Left renal cortex interstitium (tissue), 4 donors: Measurements from ENCODE around the gene MCF2L. TPM values are rescaled to one million over a fixed set of nuclear protein-coding genes. Genes with fewer than 3 reads are reported as not detected.

Experiments
- DNase-seq, 4 donors: peaks; one replicate each; pipeline ENCODE4 v3.0.0-alpha.2; 2013; ENCODE audit warnings: low read depth in 4 of 4, low spot score in 2 of 4, missing footprints in 1 of 4
- polyA plus RNA-seq, 4 donors: library from polyadenylated mRNA; unstranded; fragments of 120-200 nt; gene quantifications; one replicate each; pipeline ENCODE4 v1.2.1, GENCODE V29; 2013; ENCODE audit not compliant: insufficient read length in 4 of 4

Gene MCF2L
- polyA plus RNA-seq, 4 donors: 23.3 to 45.1 (median 38.1) TPM

DNA sequence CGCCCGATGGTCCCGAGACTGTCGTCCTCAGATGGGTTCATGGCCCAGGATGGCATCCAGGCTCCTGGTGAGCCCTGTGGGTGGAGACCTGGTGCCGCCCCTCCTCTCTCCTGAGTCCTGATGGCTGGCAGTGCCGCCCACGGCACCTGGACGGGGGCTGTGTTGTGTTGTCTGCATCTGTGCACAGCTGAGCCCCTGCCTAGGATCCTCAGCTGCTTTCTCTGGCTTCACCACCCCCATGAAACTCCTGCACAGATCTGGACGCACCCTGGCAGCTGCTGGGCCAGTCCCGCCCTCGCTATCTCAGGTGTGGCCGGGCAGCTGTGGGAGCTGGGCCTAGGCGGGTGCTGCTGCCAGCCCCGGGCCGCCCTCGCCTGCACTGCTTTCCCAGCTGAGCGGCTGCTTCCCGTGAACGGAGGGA is 27.7 kb downstream of the MCF2L start:
- no peak for DNase-seq

DNA sequence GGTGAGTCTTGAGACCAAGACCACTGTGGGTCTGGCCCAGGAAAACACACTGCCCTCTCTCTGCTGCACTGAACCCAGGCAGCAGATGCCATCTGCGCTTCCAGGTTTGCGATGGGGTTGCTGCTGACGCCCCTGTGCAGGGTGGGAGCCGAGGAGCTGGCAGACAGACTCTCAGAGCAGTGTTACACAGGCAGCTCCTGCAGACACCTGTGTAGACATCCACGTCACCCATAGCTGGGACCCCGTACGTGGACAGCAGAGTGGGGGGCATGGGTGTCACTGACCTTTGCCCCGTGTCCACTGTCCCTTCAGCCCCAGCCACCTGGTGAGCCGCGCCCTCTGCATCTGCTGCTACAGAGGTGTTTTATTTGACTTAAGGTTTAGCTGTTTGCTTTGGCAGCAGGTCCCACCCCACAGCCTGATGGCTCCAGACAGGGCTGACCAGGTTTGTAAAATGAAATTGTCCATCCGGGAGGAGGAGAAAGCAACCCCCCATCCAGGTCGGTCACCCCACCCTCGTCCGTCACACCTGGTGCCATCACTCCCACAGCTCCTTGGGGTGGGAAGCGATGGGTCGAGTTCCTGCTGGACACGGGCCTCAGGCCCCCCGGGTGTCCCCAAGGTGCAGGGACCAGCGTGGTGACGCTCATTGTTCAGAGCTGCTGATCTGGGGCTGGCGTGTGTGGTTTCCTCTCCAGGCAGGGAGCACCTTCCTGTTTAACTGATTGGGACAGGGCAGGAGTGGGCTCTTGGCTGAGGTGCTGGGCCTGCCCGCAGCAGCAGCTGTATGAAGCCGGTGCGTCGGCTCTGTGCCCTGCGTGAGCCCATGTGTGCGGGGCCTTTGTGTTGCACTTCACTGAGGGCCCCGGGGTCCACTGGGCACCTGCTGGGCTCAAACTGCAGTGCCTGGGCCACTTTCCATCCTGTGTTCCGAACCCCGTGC is 28.4 kb downstream of the MCF2L start:
- no peak for DNase-seq

GRCh38 chr13:112998521-112999280 is 29.7 kb downstream of the MCF2L start:
- DNase-seq: no peak

DNA sequence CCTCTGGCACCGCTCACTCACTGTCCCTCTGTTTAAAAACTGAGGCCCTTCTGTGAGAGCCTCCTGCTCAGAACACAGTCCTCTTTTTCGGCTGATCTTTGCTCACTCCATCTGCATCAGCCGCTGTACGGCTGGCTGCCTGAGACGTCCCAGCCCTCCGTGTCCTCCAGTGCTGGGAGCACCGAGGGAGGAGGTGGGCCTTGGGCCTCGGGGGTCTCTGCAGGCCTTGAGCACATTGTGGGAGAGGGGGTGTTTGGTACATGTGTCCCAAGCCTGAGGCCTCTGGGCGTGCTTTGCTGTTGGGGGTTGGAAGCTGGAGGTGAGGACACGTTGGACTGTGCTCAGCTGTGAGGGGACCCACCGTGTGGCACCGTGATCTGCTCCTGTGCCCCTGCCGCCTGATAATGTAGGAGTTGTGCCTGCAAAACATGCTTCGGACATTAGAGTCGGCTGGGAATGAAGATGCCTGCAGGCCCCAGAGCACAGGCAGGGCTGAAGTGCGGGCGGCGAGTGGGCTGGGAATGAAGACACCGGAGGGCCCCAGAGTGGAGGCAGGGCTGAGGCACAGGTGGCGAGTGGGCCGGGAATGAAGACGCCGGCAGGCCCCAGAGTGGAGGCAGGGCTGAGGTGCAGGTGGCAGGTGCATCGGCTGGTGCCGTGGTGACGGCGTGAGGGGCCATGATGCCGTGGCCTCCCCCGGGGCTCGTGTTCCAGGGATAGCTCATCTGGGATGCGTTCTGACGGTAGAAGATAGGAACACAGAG is 30.6 kb downstream of the MCF2L start:
- no peak for DNase-seq

DNA sequence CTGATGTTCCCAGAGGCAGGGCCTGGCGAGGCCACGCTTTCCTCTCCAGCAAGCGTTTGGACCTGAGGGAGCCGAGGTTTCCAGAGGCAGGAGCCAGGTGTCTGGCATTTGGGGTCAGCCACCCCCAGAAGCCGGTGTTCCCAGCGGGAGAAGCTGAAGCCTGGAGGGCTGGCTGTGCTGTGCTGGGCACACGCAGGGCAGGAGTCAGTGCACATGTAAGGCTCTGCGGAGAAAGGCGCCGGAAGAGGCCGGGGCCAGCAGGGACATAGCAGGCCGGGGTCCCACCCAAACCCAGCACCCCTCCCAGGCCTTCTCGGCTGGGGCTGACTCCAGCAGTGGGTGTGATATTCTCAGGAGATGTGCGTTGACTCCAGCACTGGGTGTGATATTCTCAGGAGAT is 31.6 kb downstream of the MCF2L start:
- DNase-seq: no peak

GRCh38 chr13:113001241-113002140 is 32.5 kb downstream of the MCF2L start:
- peak in 3 of 4 donors; percentile 65 to 80 (median 74) for DNase-seq

DNA sequence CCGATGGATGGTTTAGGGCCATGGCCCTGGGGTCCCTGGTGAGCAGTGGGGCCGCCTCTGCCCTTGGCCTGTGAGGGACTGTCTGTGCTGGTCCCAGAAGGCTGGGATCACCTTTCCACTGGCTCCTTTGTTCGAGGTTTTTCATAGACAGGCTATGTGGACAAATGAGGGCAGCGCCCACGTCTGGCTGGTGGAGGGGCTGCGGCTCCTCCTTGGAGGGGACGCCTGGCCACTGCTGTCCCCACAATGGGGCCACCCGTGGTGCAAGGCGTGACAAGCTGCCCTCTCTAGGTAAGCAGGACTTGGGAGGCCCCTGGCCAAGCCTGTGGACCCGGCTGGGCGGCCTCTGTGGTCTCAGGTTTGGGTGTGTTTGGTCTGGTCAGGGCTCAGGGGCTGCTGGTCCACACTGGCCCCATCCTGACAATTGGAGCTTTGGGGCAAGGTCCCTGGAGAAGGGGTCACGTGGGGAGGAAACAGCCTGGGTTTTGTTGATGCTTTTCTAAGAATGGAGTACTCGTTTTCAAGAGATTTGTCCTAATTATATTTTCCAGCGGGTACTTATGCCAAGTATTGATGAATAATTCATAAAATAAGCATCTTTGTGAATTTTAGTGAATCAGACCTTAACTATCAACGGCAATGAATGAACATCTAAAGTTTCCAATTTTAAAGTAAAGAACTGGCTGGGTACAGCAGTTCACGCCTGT is 33.3 kb downstream of the MCF2L start:
- DNase-seq: no peak

- DNase-seq: no peak
These were observed 33.9 kb downstream of the MCF2L start for GRCh38 chr13:113002913-113003290.

DNA sequence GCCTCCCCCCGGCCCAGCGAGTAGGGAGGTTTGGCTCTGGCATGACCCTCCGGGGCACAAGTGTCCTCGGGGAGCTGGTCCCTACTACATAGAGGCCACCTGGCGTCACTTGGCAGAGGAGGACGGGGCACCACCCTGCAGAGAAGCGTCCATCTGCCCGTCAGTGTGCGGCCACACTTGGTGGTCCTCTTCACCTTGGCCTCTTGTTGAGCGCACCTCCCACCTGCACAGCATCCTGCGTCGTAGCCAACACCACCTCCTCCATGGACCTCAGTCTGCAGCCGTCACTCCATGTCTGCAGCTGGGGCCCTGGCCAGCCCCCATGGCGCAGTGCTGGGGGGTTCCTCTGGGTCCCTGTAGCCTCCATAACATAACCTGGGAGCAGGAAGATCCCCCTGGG is 35.1 kb downstream of the MCF2L start:
- no peak for DNase-seq

DNA sequence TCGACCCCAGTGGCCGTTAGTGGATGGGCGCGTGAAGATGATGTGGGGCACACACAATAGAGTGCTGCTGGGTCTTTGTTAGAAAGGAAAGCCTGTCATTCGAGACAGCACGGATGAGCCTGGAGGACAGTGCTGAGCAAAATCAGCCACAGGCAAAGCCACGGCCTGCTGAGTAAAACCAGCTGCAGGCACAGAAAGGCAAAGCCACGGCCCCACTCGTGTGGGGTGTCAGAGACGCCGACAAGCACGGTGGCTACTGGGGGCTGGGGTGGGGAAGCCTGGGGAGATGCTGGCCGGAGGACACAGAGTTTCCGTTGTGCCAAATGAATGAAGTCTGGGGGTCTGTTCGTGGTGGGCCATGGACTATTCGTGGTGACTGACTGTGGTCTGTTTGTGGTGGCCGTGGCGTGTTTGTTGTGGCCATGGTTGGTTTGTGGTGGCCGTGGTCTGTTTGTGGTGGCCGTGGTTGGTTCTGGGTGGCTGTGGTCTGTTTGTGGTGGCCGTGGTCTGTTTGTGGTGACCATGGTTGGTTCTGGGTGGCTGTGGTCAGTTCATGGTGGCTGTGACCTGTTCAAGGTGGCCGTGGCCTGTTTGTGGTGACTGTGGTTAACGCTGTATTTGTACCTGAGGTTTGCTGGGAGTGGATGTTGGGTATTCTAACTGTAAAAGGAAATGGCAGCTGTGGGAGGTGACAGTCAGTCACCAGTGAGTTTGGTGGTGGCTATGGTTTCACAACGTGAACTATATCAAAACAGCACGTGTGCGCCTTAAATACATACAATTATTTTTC is 36.3 kb downstream of the MCF2L start:
- DNase-seq: no peak

- no peak for DNase-seq
These were observed 37.0 kb downstream of the MCF2L start for GRCh38 chr13:113005997-113006396.

- no peak for DNase-seq
These were observed 37.6 kb downstream of the MCF2L start for GRCh38 chr13:113006660-113007059.

DNA sequence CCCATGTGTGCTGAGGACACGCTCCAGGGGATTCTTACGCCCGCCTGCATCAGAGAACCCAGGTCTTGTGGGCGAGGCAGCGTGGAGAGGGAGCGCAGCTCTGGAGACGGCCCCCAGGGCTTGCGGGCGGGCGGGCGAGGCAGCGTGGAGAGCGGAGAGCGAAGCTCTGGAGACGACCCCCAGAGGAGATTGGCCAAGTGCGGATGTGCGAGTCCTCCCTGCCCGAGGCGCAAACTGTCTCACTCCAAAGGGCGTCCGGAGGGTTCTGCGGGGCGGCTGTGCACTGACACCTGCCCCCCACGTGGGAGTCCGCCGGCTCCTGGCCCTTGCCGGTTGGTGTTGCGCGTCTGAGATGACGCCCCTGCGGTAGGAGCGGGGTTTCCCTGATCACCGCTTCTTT is 39.8 kb downstream of the MCF2L start:
- no peak for DNase-seq

- no peak for DNase-seq
These were observed 40.9 kb downstream of the MCF2L start for GRCh38 chr13:113009743-113010509.

DNA sequence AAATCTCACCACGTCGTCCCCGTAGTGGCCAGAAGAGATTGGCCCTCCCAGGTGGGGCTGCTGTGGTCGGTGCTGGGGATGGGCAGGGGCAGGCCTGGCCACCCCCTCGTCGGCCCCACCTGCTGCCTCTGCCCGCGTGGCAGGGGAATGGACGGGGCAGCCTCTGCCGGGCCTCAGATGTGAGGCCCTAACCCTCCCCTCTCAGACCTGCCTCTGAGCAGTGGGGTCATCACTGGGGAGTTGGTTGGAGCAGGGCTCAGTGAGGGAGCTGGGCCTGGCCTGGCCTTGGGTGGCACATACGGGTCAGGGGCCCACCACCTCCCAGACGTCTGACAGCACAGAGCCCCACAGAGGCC is 41.5 kb downstream of the MCF2L start:
- DNase-seq: no peak

- DNase-seq: no peak
These were observed 44.3 kb downstream of the MCF2L start for GRCh38 chr13:113013303-113013702.

GRCh38 chr13:113013878-113014751 is 45.1 kb downstream of the MCF2L start:
- no peak for DNase-seq
